SIG-M5 treated with dmso at 0.1 percent for 504 hours (cell line): ENCODE data around the gene NOL4L.

Experiments used
- DNase-seq: peaks from one replicate; lab custom pipeline; 2025; ENCODE audit not compliant: unreplicated experiment; lab: John Stamatoyannopoulos, UW

Gene NOL4L

DNA sequence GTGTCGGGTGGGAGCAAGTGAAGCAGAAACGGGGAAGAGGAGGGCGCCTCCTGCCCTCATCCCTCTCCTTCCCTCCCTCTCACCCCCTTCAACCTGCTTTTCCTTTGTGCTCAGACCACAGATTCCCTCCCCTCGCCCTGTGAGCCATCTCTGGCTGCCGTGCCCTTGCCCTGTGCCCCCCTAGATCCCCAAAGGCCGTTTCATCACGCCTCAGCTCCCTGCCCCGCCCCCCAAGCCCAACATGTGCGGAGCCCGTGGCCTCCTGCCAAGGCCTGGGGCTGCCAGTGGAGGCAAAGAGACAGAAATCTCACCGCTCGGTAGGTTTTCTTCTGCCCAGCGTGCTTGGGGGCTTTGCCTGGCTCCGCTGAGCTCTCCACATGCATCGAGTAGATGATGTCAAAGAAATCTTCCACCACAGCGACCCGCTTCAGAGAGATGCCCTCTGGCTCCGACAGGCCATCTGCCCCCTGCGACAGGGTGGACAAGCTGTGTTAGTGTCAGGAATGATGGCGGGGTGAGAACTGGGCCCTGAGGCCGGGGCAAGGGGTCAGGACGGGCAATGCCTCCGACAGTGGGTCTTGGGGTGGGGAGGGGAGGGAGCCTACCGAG is 57.6 kb downstream of the NOL4L start:
- DNase-seq: no peak

DNA sequence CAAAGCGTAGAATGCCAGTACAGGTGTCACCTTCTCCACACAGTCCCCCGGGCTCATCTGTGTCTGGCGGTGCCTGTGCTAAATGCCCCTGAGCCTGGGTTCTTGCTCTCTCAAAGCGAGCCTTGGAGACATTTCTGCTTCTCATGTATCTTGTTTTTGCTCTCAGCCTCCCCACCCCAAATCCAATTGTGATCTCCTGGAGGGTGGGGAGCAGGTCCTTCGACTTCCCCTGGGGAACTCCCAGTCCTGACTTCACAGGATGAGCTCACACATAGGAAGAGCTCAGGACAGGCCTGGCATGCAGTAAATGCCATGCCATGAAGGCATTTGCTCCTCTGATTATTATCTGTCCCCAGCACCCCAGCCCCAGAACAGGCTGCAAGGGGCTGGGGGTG is 58.1 kb downstream of the NOL4L start:
- no peak for DNase-seq

DNA sequence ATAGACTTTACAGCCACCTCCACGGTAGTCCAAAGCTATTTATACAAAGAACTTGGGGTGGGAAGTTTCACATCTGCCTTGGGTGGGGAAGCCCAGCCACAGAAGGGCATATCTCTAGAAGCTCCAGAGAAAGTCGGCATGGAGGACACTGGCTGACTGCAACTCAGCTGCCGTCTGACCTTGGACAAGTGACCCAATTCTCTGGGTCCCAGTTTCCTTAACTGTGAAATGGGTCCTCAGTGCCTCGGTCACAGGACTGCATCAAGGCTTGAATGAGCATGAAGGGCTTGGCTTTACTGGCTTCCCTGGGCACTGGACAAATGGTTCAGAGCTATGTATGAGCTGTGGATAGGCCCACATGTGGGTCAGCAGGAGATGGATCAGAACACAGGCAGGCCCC is 58.6 kb downstream of the NOL4L start:
- no peak for DNase-seq

DNA sequence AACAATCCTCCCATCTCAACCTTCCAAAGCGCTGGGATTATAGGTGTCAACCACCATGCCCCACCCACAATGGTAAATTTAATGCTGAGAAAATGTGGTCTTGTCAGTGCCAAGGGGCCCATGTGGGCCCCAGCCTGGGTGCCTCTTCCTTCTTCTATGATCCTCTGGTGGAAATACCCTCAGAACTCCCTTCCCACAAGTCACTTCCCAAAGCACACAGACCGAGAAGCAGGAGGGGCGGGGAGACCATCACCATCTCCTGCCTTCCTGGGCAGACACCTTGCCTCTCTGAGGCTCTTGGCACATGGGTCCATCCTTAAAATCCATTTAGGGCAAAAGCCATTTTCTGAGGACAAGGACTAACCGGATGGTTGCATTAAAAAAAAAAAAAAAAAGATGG is 59.0 kb downstream of the NOL4L start:
- DNase-seq: no peak

DNA sequence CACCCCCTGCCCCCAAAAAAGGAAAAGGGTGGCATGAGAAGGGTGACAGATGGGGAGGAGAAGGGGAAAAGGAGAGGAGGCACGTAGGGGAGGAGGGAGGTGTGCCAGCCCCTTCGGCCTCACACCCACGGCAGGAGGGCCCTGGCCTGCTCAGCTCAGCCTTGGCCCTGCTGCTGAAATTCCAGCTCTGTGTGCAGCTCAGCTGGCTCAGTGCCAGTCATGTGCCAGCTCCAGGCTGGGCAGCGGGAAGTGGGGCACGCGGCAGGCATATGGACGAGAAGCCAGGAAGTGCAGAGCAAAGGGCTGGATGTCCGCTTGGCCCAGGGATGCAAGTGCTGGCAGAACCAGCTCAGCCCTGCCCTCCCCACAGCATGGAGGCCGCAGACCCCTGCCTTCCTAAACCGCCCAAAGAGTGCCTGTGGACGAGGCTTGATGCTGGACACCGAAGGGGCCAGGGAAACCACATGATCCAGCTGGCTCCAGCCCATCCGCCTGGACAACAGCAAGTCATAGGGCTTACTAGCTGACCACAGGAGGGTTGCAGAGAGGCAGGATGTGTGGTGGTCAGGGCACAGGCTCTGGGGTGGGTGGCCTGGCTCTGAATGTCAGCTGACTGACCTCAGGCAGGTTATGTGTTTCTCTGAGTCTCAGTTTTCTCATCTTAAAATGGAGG is 60.2 kb downstream of the NOL4L start:
- no peak for DNase-seq

DNA sequence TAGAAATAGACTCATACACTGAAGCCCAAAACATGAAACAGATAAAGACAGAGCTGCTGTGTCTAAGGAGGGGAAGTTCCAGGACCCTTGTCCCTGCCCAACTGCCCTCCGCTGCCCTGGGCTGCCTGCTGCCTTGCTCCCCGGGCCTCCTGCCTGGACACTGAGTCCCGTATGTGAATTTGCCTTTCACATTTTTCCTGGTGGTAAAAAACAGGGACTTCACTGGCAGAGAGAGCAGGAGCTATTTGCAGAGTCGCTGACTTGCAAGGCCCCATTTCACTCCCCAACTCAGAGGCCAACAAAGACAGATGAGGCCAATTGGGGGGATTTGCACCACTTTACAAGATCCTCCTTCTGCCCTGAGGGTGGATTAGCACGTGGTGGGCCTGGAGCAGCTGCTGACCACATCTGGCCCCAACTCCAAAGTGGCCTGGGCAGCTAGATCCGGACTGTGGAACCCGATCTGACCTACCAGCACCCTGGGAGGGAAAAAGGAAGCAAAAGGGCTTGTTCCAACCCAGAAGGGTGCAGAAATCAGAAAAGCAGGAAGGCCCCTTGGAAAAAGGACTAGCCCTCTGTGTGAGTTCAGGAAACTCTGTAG is 61.4 kb downstream of the NOL4L start:
- DNase-seq: no peak

DNA sequence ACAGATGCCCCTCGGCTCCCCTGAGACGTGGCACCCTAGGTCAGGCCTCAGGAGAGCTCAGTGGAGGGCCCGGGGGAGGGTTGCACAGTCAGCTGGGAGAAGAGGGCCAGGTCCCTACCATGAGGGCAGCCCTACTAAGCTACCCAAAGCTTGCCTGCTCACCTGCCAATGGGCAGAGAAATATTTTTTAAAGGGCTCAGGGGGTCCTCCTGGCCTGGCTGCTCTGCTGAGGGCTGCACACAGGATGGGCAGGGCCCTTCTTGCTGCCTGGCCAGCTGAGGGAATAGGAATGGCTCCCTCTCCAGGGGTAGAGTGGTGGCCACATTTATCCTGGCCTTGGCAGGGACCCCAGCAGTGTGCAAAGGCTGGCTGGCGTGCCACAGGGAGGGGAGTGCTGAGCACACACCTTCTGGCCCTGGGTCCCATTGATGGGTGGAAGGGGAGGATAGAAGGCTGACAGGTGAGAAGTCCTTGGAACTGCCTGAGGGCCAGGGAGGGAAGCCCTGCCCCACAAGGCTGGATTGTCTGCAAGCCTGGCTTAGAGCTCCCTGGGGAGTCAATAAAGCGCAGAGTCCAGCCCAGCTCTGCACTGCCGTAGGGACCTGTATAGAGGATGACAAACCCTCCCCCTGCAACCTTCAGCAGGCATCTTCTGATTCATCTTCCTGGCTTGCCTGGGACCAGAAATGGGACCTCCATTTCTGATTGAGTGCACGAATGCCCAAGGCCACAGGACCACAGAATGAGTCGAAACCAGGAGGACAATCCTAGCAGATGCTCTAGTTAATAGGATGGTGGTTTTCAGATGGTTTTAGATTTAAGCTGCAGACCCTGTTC is 62.1 kb downstream of the NOL4L start:
- DNase-seq: no peak

DNA sequence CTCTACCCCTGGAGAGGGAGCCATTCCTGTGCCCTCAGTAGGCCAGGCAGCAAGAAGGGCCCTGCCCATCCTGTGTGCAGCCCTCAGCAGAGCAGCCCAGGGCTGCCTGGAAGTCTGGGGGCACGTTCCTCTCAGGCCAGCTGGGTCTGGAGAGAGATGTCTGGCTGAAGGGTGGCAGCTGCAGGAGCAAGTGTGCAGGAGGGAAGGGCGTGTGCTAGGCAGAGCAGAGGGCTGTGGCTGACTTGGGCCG is 62.7 kb downstream of the NOL4L start:
- no peak for DNase-seq

DNA sequence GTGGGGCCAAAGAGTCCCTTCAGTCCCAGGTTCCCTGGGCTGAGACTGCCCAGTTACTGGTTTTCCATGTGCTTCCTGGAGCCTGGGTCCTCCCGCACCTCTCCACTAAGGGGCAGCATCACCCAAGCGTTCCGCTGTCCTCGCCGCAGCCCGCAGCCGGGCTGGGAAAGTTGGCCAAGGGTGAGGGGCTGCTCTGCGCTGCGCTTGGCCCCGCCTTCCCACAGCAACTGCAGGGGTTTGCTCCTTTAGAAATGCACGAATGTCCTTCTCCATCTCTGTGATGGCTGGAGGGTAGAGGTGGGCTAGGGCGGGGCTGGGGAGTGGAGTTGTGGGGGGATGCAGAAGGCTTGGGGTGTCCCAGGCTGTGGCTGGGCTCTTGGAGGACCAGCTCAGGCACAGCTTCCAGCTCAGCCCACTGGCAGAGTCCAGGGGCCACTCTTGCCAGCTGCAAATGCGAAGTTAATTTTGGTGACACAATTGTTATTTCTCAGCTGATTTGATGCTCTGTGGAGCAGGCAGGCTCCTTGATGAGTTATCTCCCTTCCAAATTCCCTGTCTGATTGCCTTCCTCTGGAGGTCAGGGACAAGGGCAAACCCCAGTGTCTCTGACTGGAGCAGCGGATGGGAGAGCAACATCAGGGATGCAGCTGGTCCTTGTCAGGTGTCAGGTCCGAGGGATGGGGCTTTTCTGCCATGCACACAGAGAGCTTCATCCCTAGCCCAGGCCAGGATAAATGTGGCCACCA is 63.2 kb downstream of the NOL4L start:
- peak; percentile 17 for DNase-seq

DNA sequence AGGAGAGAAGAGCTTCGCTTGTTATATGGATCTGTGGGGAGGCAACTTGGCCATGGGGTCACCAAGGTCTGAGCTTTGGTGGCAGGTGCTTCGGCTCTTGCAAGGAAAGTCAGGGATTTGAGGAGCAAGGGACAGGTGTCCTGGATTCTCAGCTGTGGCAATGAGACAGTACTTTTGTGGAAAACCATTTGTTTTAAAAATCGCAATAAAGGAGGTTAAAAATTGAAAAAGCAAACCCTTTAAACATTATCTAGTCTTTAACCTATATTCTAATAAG is 64.3 kb downstream of the NOL4L start:
- no peak for DNase-seq

DNA sequence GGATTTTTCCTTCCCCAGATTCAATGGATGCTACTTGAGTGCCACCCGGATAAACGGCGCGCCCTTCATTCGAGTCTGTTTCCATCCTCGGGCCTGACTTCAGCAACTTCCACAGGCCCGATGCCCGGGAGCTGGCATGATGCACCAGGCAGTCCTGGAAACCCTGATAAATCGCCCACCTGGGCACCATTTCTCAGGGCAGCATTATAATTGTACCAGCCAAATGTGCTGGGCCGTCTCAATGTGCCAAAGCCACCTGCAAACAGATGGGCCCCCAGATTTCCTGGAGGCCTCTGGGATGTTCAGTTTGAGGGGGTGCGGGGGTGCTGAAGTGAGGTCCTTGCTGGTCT is 65.8 kb downstream of the NOL4L start:
- DNase-seq: no peak

DNA sequence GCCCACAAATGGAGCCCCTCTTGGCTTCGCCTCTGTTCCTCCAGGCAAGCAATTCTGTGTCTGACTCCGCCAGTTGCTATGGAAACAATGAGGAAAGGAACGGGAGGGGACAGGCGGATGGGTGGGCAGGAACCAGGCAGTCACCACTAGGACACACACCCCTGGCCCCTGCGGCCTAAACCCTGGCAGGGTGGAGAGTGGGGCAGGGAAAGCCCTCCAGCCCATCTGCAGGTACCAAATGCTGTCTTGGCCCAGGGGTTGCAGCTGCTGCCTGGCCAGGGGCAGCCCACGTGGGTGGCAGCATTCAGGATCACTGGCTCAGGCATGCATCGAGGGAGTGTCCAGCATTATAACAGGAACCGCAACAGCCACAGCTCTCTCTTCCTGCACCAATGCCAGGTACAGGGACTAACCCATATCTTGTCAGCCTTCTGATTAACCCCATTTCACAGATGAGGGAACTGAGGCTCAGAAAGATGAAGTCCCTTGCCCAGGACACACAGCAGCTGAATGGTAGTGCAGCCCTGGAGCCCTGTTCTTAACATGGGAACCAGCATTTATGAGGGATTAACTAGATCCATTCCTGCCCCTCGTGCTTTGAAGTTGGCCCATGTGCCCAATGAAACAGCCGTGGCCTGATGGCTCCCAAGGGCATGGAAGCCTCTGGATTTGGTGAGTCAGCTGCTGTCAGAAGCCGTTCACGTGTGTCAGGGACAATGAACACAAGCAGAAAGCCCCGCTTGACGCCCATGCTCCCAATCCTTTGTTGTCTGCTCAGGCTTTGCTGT is 66.3 kb downstream of the NOL4L start:
- no peak for DNase-seq

DNA sequence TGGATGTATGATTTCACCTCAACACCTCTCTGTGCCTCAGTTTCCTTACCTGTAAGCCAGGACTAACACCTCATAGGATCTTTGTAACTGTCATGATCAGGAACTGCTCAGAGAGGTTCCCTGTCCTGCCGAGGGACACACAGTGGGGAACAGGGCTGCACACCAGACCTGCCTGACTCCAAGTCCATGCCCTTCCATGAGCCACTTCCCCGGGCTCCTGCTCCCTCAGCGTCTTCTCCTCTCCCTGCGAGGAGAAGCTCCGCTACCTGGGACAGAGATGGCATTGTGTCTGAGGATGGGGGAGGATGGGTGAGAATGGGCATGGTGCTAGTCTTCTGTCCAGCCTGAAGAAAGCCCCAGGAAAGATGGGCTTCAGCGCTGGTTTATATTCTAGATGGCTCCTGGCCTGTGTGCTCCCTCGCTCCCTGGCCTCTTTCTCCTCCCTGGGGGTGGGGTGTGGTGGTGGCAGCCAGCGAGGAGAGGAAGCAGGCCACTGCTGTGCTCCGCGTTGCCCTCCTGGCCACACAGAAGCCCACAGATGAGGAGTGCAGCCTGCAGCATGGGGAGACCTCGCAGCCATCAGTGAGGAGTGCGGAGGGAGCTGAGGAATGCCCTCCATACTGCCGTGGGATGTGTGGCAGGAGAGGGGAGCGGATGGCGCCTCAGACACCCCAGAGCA is 67.1 kb downstream of the NOL4L start:
- DNase-seq: no peak

DNA sequence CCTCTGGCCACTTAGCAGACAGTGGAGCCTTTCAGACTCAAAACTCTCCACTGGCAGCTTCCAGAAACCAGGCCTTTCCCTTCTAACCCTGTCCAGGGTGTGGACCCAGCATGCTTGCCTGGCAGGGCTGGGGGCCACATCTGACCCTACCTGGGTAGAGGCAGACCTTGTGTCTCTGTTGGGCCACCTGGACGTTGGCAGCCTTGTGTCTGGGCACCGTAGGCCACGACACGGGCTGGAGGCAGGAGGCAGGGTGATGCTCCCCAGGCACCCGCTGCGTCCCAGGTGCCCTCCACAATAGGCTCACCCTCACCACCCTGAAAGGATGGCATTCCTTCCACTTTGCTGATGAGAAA is 67.6 kb downstream of the NOL4L start:
- no peak for DNase-seq

DNA sequence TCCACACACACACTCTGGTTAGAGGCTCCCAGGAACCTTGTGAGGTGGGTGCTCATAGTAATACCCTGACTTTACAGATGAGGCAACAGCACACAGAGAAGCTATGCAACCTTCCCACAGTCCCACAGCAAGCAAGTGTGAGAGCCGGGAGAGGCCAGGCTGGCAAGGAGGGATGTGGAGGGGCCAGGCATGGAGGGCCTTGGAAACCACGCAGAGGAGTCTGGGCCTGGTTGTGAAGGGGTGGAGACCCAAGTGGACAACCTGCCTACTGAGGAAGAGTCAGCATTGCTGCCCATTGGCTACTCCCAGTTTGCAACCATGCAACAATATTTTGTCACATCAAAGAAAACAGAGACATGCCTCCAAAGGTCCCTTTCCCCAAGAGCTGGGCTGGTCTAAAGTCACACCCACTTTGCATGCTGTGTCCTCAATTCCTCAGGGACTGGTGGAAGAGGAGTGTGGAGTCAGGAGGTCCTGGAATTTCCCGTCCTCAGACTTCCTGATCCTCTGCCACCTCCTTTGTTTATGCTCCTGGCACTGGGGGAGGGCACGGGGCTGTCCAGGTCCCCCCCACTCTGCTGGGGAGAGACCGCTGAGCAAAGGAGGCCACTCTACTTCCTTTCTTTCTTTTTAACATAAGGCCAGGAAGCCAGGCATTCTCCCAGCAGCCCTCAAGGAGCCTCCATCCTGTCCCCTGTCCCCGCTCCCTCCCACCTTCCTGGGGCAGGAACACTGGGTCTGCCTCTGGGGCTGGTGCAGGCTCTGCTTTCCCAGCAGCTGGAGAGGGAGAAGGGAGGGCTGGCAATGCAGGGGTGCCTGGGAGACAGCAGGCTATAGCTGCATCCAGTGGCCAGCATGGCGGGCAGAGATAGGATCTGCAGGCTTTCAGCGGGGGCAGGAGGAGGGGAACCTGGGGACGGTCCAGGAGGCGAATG is 68.3 kb downstream of the NOL4L start:
- no peak for DNase-seq

DNA sequence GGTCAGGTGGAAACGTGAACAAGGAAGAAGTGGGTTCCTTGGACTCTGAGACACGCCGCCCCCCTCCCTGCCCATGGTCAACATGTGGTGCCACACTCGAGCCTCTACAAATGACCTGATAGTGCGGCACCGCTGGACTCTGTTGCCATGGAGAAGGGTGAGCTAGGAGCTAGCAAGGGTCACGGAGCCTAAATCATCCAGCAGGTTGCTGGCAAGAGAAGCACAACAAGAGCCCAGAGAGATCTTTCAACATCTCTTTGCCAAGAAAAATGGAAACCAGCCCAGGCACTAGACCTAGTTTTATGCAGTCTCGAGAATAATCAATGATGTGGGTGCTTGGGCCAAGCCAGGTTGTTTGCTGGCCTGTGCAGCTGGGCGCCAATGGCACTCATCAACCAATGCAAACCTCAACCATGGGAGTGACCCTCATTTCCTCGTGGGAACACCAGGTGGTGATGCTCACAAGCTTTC is 69.5 kb downstream of the NOL4L start:
- DNase-seq: no peak

DNA sequence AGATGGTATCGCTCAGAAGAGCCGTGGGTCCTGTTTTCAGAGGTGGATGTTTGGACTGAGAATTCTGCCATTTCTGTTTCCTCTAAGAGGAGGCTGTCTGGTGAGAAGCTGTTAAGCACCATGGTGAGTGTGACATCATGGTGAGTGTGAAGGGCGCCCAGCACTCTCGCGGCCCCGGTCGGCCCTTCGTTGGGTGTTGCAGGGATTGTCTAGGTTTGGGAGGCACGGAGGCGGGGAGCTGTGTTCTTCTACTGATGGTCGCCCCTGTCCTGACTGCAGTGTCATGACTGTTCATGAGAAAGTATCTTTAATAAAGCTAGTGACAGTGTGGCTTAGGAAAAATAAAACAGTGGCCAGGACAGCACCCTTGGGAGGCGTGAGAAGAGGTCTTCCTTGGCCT is 70.4 kb downstream of the NOL4L start:
- DNase-seq: no peak

DNA sequence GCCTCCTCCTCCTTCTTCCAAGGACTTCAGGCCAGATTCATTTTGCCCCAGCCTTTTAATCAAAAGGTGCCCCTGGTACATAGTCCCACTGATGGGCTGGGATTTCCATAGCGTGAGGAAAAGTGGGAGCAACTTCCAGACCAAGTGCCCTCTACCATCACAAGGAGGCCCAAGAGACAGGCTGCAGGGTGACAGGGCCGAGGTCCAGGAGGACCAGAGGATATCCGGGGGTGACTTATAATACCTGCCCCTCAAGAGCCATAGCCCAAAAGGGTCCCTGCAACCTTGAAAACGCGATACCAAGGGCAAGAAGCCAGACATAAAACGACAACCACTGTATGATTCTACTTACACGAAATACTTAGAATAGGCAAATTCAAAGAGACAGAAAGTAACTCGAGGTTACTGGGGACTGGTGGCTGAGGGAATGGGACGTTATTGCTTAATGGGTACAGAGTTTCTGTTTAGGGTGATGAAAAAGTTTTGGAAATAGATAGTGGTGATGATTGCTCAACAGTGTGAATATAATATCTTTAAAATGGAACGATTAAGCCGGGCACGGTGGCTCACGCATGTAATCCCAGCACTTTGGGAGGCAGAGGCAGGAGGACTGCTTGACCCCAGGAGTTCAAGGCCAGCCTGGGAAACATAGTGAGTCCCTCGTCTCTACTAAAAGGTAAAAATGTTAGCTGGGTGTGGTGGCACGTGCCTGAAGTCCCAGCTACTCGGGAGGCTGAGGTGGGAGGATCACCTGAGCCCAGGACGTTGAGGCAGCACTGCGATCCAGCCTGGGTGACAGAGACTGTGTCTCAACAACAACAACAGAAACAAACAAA is 71.9 kb downstream of the NOL4L start:
- peak; percentile 88 for DNase-seq

DNA sequence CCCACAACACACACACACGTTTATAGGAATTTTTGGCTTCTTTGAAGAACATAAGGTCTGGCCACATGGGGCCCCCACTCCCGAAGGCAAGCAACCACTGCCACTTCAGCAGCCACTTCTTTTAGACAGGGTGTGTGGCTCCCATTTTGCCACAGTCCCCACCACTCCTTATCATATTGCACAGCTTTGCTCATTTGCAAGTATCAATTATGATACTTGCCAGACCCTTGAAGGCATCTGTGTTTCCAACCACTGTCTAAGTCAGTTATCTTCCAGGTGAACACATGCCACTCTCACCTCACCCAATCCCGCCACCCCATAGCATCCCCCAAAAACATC is 73.1 kb downstream of the NOL4L start:
- no peak for DNase-seq
